Heart right ventricle (tissue), 16 donors: ENCODE measurements around the gene OCA2. TPM values are rescaled to one million over a fixed set of nuclear protein-coding genes. Genes with fewer than 3 reads are reported as not detected.
"Not testable (repeated sequence)": the region's sequence is repeated elsewhere in the genome, so short reads cannot be mapped to it uniquely, and the experiment has no call there.

Experiments used
- ATAC-seq, 8 donors: fragments of 200-7000 bp; cut with Tn5 transposase; one replicate each; pipeline ENCODE4 v1.9.1; 2020; ENCODE audit warnings: mild to moderate bottlenecking in 8 of 8, moderate library complexity in 8 of 8, moderate number of reproducible peaks in 1 of 8
- DNase-seq, 2 donors: peaks; one replicate each; pipeline ENCODE4 v3.0.0-alpha.2; 2020
- H3K27ac ChIP-seq, 10 donors: fragments of 200-600 bp; sonication (generic) in 2 of 10; one replicate each; pipeline versions ENCODE4 v1.5.0 to v1.8.0; 2020 to 2022; ENCODE audit warnings: mild to moderate bottlenecking in 3 of 10
- H3K27me3 ChIP-seq, 7 donors: fragments of 200-600 bp; one replicate each; pipeline ENCODE4 v1.8.0; 2021 to 2022; ENCODE audit warnings: mild to moderate bottlenecking in 2 of 7
- H3K36me3 ChIP-seq, 9 donors: fragments of 200-600 bp; sonication (generic) in 1 of 9; one replicate each; pipeline versions ENCODE4 v1.5.0 to v1.8.0; 2020 to 2022; ENCODE audit warnings: mild to moderate bottlenecking in 2 of 9
- H3K4me1 ChIP-seq, 9 donors: fragments of 200-600 bp; sonication (generic) in 1 of 9; one replicate each; pipeline versions ENCODE4 v1.5.0 to v1.8.0; 2020 to 2022; ENCODE audit warnings: mild to moderate bottlenecking in 4 of 9
- H3K4me3 ChIP-seq, 10 donors: fragments of 200-600 bp; sonication (generic) in 2 of 10; one replicate each; pipeline versions ENCODE4 v1.5.0 to v1.8.0; 2020 to 2022; ENCODE audit warnings: mild to moderate bottlenecking in 7 of 10, moderate library complexity in 2 of 10
- H3K9me3 ChIP-seq, 11 donors: fragments of 200-600 bp in 10 of 11; sonication (generic) in 2 of 11; one replicate each; pipeline versions ENCODE4 v1.5.0 to v1.8.0; 2013 to 2022; ENCODE audit warnings: mild to moderate bottlenecking in 2 of 11, control low read depth in 1 of 11, moderate library complexity in 1 of 11
- CTCF ChIP-seq, 9 donors: fragments of 200-600 bp; sonication (generic) in 2 of 9; IDR thresholded peaks; one replicate each; pipeline versions ENCODE4 v1.5.0 to v1.8.0; 2021 to 2022; ENCODE audit warnings: antibody characterized with exemption in 9 of 9, mild to moderate bottlenecking in 5 of 9, moderate library complexity in 1 of 9
- WGBS, 2 donors: extraction: QIAGEN DNeasy Blood & Tissue Kit; methylation state at CpG; one replicate each; pipeline ENCODE4 v1.1.7; 2013; ENCODE audit warnings: inconsistent platforms in 1 of 2; 5-methylcytosine and 5-hydroxymethylcytosine counted together
- intact Hi-C, 10 donors: fragments of 100-400 bp; cut with DNase I; formaldehyde crosslinking; loops; one replicate each; pipeline versions ENCODE4 v1.11.1 to v1.14.2; 2022
- long read RNA-seq, 3 donors: library from polyadenylated mRNA; unstranded; transcript quantifications; one replicate each; pipeline ENCODE4 v2.0.0, GENCODE V29; 2020 to 2021
- polyA plus RNA-seq, 2 donors: library from polyadenylated mRNA; stranded (reverse); fragments of 200-250 nt; gene quantifications; one replicate each; pipeline ENCODE4 v1.2.3, GENCODE V29; 2013
- total RNA-seq, 10 donors: library from RNA; stranded (reverse); fragmentation: NEBNext Ultra II Directional in 3 of 10; extraction: Animal tissue kit (Norgen Biotek cat#: 25700) in 3 of 10; gene quantifications; one replicate each; pipeline versions ENCODE4 v1.2.1 to v1.2.4, GENCODE V29; 2021 to 2023
- donor health status: Arrhythmogenic right ventricular cardiomyopathy.
- donor health status: ischemic (EF 13 %, LVEDD 7.1; RV severe dilation, severe dysfunction).
- donor health status: healthy with polysubstance abuse.
- donor health status: DM: no; HTN: yes; CAD: no.
- donor health status: DM: no; HTN: no; CAD: no.
- donor health status: ischemic (EF 25% LVEDD 6.9; RV normal size, moderate dysfunction).
- donor health status: ischemic (EF 25% LVEDD 5.7; RV mildly dilated, moderate dysfunction).
- donor health status: healthy.
- donor health status: DM: yes; HTN: yes; CAD: no.
- donor health status: Ischemic cardiomyopathy.
- donor health status: ischemic (EF 35%, LVEDD 5.7; RV mildly dilated, moderate dysfunction).
- donor health status: nonischemic (EF 11% LVEDD 7.7; RV severe dilation, severe dysfunction).
- donor health status: DM: yes; HTN: yes; CAD: no.
- donor health status: PGD.
- donor health status: ischemic (EF 29% LVEDD 5.4; RV normal size, mild dysfunction).
- donor health status: nonischemic (EF 23%, LVEDD 6.1; RV moderate dilation, normal function).

Gene OCA2
- total RNA-seq (under 1 TPM in 4 of 10 donors, not detected in 6; 0.17 to 0.32 (median 0.20) TPM), polyA plus RNA-seq (under 1 TPM; 0.04 to 0.15 TPM)
- long read RNA-seq, donor 1: 0 reads
- long read RNA-seq, donor 2: 0 reads
- long read RNA-seq, donor 3: 0 reads

- intact Hi-C loops: no loop called here
- WGBS, 2 donors: 10% methylated on average over 43 to 52 of the region's 52 CpGs
- Histone ChIP-seq H3K27ac (no peak within 1 kb of the TSS), H3K36me3 (no peaks in the 10 kb centered on the region), H3K9me3 (no peaks in the 10 kb centered on the region), H3K4me1 (peaks cover 8 to 44% (median 36%) of the 10 kb centered on the region in 9 donors), H3K4me3 (peak within 1 kb of the TSS in 9 of 10 donors; percentile 6 to 36 (median 27)), H3K27me3 (peaks cover 0 to 77% (median 61%) of the 10 kb centered on the region in 7 donors)
- ATAC-seq: peak in 4 of 8 donors; percentile 22 to 46 (median 38)
- TF ChIP-seq CTCF (IDR thresholded peaks at IDR 0.05): peak in 7 of 9 donors; percentile 11 to 21 (median 14)
- peak in 1 of 2 donors; percentile 70 for DNase-seq
Observed at GRCh38 chr15:28098766-28099554, at the start of gene OCA2. Gene OCA2, minus strand, starts transcription at chr15:28099315. Its CDS starts 17,441 bp downstream, at chr15:28081874.

GRCh38 chr15:28147801-28148200 lies 48.7 kb upstream of the OCA2 start:
- no peak for DNase-seq
- intact Hi-C loops: no loop called here
- no peaks in the 10 kb centered on the region for H3K4me1 ChIP-seq
- no peaks in the 10 kb centered on the region for H3K27me3 ChIP-seq
- no peak overlapping the region for H3K4me3 ChIP-seq
- peaks cover 0 to 67% (median 31%) of the 10 kb centered on the region in 9 donors for H3K36me3 ChIP-seq
- ATAC-seq: no peak
- WGBS, 2 donors: 90 to 92% methylated on average over 3 of the region's 3 CpGs
- no peak overlapping the region for H3K27ac ChIP-seq
- H3K9me3 ChIP-seq: peaks cover 0 to 23% (median 8%) of the 10 kb centered on the region in 11 donors
- TF ChIP-seq CTCF (IDR thresholded peaks at IDR 0.05): no peak

GRCh38 chr15:28145419-28145818 lies 46.3 kb upstream of the OCA2 start:
- ATAC-seq: peak in 1 of 8 donors; percentile 27
- 90 to 92% methylated on average over 4 of the region's 4 CpGs for WGBS, 2 donors

GRCh38 chr15:28140062-28140461 lies 40.9 kb upstream of the OCA2 start:
- Histone ChIP-seq H3K4me1 (no peaks in the 10 kb centered on the region), H3K9me3 (no peaks in the 10 kb centered on the region), H3K27me3 (no peaks in the 10 kb centered on the region), H3K36me3 (peaks cover 0 to 87% (median 35%) of the 10 kb centered on the region in 9 donors), H3K27ac (no peak overlapping the region), H3K4me3 (no peak overlapping the region)
- no peak for TF ChIP-seq CTCF (IDR thresholded peaks at IDR 0.05)
- WGBS, 2 donors: 92 to 98% methylated on average over 6 of the region's 6 CpGs
- DNase-seq (no peak), ATAC-seq (no peak)
- intact Hi-C loops: no loop called here

More at GRCh38 chr15:28145419-28145818, 46.3 kb upstream of the OCA2 start:
- H3K36me3 ChIP-seq: peaks cover 0 to 73% (median 38%) of the 10 kb centered on the region in 9 donors
- H3K4me3 ChIP-seq, DNase-seq, H3K4me1 ChIP-seq, H3K27me3 ChIP-seq, H3K27ac ChIP-seq, intact Hi-C loops: not testable (repeated sequence)
- H3K9me3 ChIP-seq: peaks cover 0 to 19% (median 8%) of the 10 kb centered on the region in 11 donors

GRCh38 chr15:28137408-28138039 lies 38.4 kb upstream of the OCA2 start:
- ATAC-seq, intact Hi-C loops: not testable (repeated sequence)
- peaks cover 0 to 85% (median 26%) of the 10 kb centered on the region in 9 donors for H3K36me3 ChIP-seq

GRCh38 chr15:28136236-28136904 lies 37.3 kb upstream of the OCA2 start:
- intact Hi-C loops, DNase-seq, H3K4me3 ChIP-seq, ATAC-seq, H3K27me3 ChIP-seq, H3K27ac ChIP-seq, H3K9me3 ChIP-seq: not testable (repeated sequence)
- 75 to 80% methylated on average over 6 of the region's 6 CpGs for WGBS, 2 donors
- H3K4me1 ChIP-seq: peaks cover 0 to 13% (median 0%) of the 10 kb centered on the region in 9 donors
- H3K36me3 ChIP-seq: peaks cover 0 to 85% (median 29%) of the 10 kb centered on the region in 9 donors

More at GRCh38 chr15:28137408-28138039, 38.4 kb upstream of the OCA2 start:
- not testable (repeated sequence) for H3K27me3 ChIP-seq, H3K9me3 ChIP-seq, H3K27ac ChIP-seq, DNase-seq, H3K4me3 ChIP-seq
- peaks cover 0 to 13% (median 0%) of the 10 kb centered on the region in 9 donors for H3K4me1 ChIP-seq
- 82 to 83% methylated on average over 9 of the region's 9 CpGs for WGBS, 2 donors
